ENCODE results near the gene GABPB2.
"Not testable (repeated sequence)": the region's sequence is repeated elsewhere in the genome, so short reads cannot be mapped to it uniquely, and the experiment has no call there.

Gene GABPB2

GRCh38 chr1:151060007-151060656 is 10.4 kb upstream of the GABPB2 start, which contains the start of gene MLLT11:
TSS of gene MLLT11 (plus strand) at chr1:151060397. CDS start at chr1:151067225, 6,828 bp downstream.
- DNase-seq = peak in 1 of 2 experiments; percentile 35

DNA sequence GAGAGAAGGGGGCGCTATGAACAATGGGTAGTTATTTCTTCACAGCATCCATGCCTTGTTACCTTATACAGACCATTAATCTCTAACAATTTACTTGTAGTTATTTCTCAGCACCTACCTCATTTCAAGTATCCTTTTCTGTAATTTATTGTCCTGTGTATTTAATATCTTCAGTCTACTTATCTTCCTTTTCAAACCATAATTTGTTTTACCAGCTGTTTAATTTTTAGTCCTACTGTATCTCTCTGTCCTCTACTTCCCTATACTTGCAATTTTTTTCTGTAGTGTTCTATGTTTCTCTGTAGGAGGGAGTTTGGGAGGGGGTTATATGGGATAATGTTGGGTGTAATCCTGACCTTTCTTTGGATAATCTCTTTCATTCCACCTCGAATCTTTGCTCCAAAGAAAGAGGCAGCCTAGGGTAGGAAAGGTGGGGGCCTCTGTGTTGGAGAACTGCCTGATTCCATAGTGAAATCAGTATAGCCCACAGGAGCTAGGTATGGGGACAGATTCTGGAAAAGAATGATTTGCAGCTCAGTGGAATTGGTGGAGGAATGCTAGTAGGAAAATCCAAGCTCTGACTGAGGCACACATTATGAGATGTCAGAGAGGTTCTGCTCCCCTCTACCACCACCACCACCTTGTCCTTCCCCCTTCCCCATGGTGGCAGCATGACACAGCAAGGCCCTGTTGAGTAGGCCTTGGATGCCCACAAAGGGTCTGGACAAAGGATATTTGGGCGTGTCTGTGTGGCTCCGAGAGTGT is 9.7 kb upstream of the GABPB2 start:
- DNase-seq = peak in 1 of 2 experiments; percentile 8

DNA sequence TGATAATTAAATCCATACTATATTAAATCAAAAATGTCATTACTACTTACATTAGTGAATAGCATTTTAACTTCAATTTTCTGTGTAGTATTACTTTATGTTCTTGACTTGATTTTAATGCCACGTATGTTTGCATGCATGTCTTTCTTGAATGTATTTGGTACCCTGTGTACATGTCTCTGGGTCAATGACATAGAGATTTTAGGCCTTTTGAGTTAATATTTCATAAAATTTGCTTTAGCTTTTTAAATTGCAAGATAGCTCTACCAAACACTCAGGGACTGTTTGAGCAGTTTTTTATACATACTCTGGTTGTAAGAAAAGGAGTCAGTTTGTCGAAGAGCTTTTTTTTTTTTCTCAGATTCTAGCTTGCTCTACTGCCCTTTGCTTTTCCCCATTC is 8.9 kb upstream of the GABPB2 start:
- no peak for DNase-seq

DNA sequence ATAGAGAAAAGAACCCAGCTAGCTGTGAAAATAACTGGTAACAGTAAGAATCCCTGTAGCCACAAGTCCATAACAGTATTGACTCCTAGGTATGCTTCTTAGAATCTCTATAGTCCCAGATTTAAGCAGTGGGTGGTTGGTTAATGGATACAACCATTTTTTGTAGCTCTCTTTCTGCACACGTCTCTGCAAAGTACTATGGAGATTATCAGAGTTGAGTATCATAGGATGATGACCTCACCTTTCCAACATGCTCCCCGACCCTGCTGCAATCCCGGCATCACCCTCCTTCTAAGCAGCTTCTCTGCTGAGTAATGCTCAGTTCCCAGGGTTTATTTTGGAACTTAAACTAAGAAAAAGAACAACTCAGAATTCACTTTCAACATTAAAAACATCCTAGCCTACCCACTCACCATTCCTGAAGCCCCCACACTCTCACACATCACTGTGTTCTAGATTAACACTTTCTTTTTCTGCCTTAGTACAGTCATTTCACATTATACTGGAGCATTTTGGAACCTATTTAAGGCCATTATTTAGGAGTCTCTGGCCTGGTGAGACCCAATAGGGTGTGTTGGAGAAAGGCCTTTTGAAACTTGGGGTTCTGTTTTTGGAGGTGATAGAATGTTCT is 7.7 kb upstream of the GABPB2 start:
- peak in 1 of 2 experiments; percentile 13 for DNase-seq

DNA sequence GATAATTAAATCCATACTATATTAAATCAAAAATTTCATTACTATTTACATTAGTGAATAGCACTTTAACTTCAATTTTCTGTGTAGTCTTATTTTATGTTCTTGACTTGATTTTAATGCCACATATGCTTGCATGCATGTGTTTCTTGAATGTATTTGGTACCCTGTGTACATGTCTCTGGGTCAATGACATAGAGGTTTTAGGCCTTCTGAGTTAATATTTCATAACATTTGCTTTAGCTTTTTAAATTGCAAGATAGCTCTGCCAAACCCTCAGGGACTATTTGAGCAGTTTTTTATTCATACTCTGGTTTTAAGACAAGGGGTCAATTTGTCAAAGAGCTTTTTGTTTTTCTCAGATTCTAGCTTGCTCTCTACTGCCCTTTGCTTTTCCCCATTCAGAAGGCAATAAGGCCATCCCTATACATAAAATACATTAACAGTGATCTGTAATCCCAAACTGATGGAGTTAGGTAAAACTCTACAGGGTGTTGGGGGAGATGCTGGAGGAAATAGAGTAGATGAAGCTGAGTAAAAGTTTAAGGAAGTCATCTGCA is 5.4 kb upstream of the GABPB2 start:
- DNase-seq = no peak

DNA sequence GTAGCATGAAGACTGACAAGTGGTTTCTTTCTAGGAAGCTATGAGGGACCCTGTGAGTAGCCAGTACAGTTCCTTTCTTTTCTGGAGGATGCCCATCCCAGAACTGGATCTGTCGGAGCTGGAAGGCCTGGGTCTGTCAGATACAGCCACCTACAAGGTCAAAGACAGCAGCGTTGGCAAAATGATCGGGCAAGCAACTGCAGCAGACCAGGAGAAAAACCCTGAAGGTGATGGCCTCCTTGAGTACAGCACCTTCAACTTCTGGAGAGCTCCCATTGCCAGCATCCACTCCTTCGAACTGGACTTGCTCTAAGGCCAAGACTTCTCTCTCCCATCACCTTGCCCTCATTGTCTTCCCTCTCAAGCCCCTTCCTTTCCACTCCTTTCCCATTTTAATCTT is 3.4 kb upstream of the GABPB2 start:
- DNase-seq = no peak

DNA sequence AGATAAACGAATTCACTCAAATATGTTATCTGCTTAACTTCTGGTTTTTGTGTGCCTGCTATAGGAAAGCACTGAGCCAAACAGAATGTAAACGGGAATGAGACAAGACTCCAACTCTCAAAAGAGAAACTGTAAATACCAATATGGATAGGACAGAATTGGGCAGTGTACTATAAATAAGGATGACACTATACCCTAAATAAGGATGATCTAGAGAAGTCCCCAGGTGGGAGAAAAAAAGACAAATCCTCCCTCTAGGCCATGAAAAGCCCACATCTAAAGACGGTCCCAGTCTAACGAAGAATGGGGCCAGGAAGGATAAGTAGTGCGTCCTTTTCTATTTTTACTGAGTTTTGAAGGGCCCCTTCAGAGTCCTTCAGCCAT is 1.5 kb upstream of the GABPB2 start:
- no peak for DNase-seq

- no peak for DNase-seq
Measured at GRCh38 chr1:151072224-151072623, 1.7 kb downstream of the GABPB2 start.

GRCh38 chr1:151085953-151086559 is 15.5 kb downstream of the GABPB2 start:
- no peak for DNase-seq

GRCh38 chr1:151097426-151097825 is 26.9 kb downstream of the GABPB2 start:
- DNase-seq = not testable (repeated sequence)

DNA sequence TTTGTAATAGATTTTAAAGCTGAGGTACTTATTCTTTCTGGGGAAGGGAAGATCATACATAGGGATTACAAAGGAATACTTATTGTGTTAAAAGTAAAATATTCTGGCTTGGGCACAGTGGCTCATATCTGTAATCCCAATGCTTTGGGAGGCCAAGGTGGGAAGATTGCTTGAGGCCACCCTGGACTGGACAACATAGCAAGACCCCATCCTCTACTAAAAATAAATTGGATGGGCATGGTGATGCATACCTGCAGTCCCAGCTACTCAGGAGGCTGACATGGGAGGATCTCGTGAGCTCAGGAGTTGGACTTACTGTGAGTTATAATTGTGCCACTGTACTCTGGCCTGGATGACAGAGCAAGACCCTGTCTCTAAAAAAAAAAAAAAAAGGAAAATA is 27.6 kb downstream of the GABPB2 start:
- DNase-seq = no peak

DNA sequence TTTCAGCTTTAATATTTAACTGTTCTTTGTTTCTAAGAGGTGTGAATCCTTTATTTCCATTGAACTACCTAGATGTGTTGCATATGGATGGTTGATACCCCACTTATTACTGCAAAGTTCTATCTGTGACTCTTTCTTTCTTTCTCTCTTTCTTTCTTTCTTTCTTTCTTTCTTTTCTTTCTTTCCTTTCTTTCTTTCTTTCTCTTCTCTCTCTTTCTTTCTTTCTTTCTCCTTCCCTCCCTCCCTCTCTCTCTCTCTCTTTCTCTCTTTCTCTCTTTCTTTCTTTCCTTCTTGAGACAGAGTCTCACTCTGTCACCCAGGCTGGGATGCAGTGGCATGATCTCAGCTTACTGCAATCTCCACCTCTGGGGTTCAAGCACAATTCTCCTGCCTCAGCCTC is 34.1 kb downstream of the GABPB2 start:
- no peak for DNase-seq

GRCh38 chr1:151106894-151107293 is 36.3 kb downstream of the GABPB2 start:
- DNase-seq = no peak

DNA sequence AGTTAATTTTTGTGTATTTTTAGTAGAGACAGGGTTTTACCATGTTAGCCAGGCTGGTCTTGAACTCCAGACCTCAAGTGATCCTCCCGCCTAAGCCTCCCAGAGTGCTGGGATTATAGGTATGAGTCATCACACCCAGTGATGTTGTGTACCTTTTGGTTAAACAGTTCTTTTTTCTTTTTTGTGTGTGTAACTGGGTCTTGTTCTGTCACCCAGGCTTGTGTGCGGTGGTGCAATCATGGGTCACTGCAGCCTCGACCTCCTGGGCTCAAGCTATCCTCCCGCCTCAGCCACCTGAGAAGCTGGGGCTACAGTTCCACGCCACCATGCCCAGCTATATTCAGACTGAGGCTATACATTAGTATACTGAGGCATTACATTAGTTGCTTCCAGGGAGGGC is 37.8 kb downstream of the GABPB2 start:
- DNase-seq = no peak

GRCh38 chr1:151113877-151114276 is 43.3 kb downstream of the GABPB2 start:
- no peak for DNase-seq

DNA sequence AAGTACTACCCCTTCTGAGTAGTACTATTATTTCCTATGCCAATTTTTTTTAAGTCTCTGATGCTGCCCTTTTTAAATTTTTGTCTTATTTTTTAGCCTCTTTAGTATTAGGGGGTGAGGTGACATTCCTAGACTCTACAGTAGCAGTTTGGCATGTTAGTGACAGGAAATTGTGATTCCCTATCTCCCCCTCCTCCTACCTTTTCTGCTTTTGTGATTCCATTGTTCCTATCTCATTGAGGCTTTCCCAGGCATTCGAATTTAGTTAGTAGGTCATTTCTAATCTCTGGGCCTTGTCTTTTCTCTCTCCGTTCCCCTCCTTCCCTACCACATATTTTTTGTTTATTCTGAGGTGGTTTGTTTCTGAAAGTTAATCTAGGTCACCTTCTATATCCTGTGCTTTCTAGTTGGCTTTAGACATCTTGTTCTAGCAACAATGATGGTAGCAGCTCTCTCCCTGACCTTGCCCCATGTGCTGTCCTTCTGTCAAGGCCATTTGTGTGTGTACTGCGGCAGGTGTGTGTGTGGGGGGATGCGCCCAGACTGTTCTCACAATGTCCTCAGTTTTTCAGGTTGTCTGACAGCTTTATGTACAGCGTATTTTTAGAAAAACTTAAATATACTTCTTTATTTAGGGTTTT is 54.3 kb downstream of the GABPB2 start:
- no peak for DNase-seq

DNA sequence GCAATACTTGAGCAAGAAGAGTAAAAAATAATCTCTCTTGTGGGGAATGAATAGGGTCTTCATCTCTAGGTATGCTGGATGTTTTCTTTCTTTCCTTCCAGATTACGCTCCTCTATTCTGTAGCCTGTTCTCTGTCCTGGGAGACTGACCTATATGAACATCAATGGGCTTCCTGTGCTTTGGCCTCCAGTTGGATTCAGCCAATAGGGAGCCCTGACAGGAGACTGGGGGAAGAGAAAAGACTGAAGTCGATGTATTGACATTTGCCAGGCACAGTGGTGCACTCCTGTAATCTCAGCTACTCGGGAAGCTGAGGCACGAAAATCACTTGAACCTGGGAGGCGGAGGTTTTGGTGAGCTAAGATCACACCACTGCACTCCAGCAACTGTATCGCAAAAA is 58.2 kb downstream of the GABPB2 start:
- no peak for DNase-seq

GRCh38 chr1:151130987-151131586 is 60.5 kb downstream of the GABPB2 start:
- DNase-seq = peak; percentile 84 to 87

DNA sequence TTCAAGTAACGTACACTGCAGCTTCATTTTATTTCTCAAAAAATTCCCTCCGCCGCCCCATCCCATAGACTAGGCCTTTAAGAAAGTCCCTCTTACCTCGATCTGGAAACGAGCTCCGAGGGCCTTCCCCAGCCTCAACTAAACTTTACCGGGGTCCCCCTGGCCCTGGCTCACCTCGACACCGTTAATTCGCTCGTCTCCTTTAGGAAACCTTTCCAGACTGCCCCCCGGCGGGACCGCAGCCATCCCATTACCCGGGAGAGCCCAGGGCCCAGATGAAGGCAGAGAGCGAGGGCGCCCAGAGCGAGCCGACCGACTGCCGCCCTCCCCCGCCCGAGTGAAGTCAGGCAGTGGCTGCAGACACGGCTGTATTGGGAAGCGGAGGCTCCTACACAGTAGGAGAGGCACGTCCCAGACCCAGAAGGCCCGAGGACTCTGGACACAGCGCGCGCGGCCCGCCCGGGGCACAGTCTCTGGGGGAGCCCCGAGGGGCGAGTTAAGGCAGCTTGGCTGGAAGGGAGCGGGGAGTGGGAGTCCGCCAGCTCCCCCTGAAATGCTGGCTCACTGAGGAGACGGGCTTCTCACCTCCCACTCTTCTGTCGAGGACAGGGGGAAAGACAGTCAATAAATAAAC is 61.3 kb downstream of the GABPB2 start:
- DNase-seq = no peak

- no peak for DNase-seq
Measured at GRCh38 chr1:151132335-151133017, 61.9 kb downstream of the GABPB2 start.
